HAP-1 (cell line): ENCODE measurements around the gene SAP30BP.

Experiments used
- DNase-seq, 2 experiments: peaks; one replicate each; pipeline ENCODE4 v3.0.0-alpha.2; 2016 to 2020; ENCODE audit warnings: low spot score in 2 of 2
- H3K27me3 ChIP-seq: fragments of 250-450 bp; sonication (Bioruptor Pico); 2 replicates; pipeline ENCODE4 v1.5.1; 2020; ENCODE audit warnings: low read depth, mild to moderate bottlenecking, moderate library complexity
- H3K36me3 ChIP-seq: fragments of 250-450 bp; sonication (Bioruptor Pico); replicated peaks from 2 replicates; pipeline ENCODE4 v1.5.1; 2020; ENCODE audit warnings: mild to moderate bottlenecking
- H3K4me1 ChIP-seq: fragments of 250-450 bp; sonication (Bioruptor Pico); 2 replicates; pipeline ENCODE4 v1.5.1; 2020; ENCODE audit warnings: mild to moderate bottlenecking
- H3K4me3 ChIP-seq: fragments of 250-450 bp; sonication (Bioruptor Pico); 2 replicates; pipeline ENCODE4 v1.5.1; 2020; ENCODE audit warnings: mild to moderate bottlenecking, moderate library complexity
- H3K9me3 ChIP-seq: fragments of 250-450 bp; sonication (Bioruptor Pico); 2 replicates; pipeline ENCODE4 v1.5.1; 2020; ENCODE audit warnings: mild to moderate bottlenecking, moderate library complexity
- in situ Hi-C: fragments of 300-500 bp; cut with MboI; formaldehyde crosslinking; loops from 3 replicates; pipeline ENCODE4 v1.14.3; 2020; ENCODE audit warnings: low sequenced_read_pairs, inconsistent platforms, mixed read lengths

SAP30BP gene

GRCh38 chr17:75731086-75731715 lies 64.1 kb downstream of the SAP30BP start:
- no peaks in the 10 kb centered on the region for H3K4me1 ChIP-seq
- H3K36me3 ChIP-seq, result no peaks in the 10 kb centered on the region
- H3K4me3 ChIP-seq, result no peak overlapping the region
- no peaks in the 10 kb centered on the region for H3K27me3 ChIP-seq
- DNase-seq, result no peak
- H3K9me3 ChIP-seq, result no peaks in the 10 kb centered on the region
- in situ Hi-C loops, result no loop called here

GRCh38 chr17:75731716-75732498 lies 64.8 kb downstream of the SAP30BP start:
- in situ Hi-C loops, result no loop called here
- Histone ChIP-seq H3K9me3 (no peaks in the 10 kb centered on the region), H3K4me1 (no peaks in the 10 kb centered on the region), H3K36me3 (no peaks in the 10 kb centered on the region), H3K27me3 (no peaks in the 10 kb centered on the region), H3K4me3 (no peak overlapping the region)
- DNase-seq, result no peak

- Histone ChIP-seq H3K27me3 (no peaks in the 10 kb centered on the region), H3K36me3 (no peaks in the 10 kb centered on the region), H3K4me3 (no peak overlapping the region), H3K9me3 (no peaks in the 10 kb centered on the region), H3K4me1 (no peaks in the 10 kb centered on the region)
- in situ Hi-C loops, result no loop called here
- no peak for DNase-seq
Measured at GRCh38 chr17:75733471-75733870, 66.3 kb downstream of the SAP30BP start.

GRCh38 chr17:75734674-75735294 lies 67.6 kb downstream of the SAP30BP start:
- H3K27me3 ChIP-seq, result no peaks in the 10 kb centered on the region
- H3K4me1 ChIP-seq, result no peaks in the 10 kb centered on the region
- in situ Hi-C loops, result no loop called here
- no peak for DNase-seq
- H3K9me3 ChIP-seq, result no peaks in the 10 kb centered on the region
- no peaks in the 10 kb centered on the region for H3K36me3 ChIP-seq
- no peak overlapping the region for H3K4me3 ChIP-seq

GRCh38 chr17:75736173-75736835 lies 69.2 kb downstream of the SAP30BP start:
- no peak for DNase-seq
- H3K4me3 ChIP-seq, result no peak overlapping the region
- H3K36me3 ChIP-seq, result no peaks in the 10 kb centered on the region
- no peaks in the 10 kb centered on the region for H3K9me3 ChIP-seq
- H3K27me3 ChIP-seq, result no peaks in the 10 kb centered on the region
- in situ Hi-C loops, result no loop called here
- no peaks in the 10 kb centered on the region for H3K4me1 ChIP-seq

GRCh38 chr17:75737133-75737962 lies 70.2 kb downstream of the SAP30BP start:
- H3K4me1 ChIP-seq, result no peaks in the 10 kb centered on the region
- no peak overlapping the region for H3K4me3 ChIP-seq
- no peaks in the 10 kb centered on the region for H3K27me3 ChIP-seq
- H3K36me3 ChIP-seq, result no peaks in the 10 kb centered on the region
- in situ Hi-C loops, result no loop called here
- DNase-seq, result no peak
- H3K9me3 ChIP-seq, result no peaks in the 10 kb centered on the region

- DNase-seq, result no peak
- in situ Hi-C loops, result no loop called here
- Histone ChIP-seq H3K36me3 (no peaks in the 10 kb centered on the region), H3K27me3 (no peaks in the 10 kb centered on the region), H3K4me3 (no peak overlapping the region), H3K4me1 (no peaks in the 10 kb centered on the region), H3K9me3 (no peaks in the 10 kb centered on the region)
Measured at GRCh38 chr17:75738218-75738802, 71.2 kb downstream of the SAP30BP start.

- Histone ChIP-seq H3K27me3 (no peaks in the 10 kb centered on the region), H3K9me3 (no peaks in the 10 kb centered on the region), H3K36me3 (no peaks in the 10 kb centered on the region), H3K4me3 (no peak overlapping the region), H3K4me1 (no peaks in the 10 kb centered on the region)
- in situ Hi-C loops, result no loop called here
- DNase-seq, result no peak
Measured at GRCh38 chr17:75739174-75739573, 72.0 kb downstream of the SAP30BP start.

- Histone ChIP-seq H3K4me1 (no peaks in the 10 kb centered on the region), H3K9me3 (no peaks in the 10 kb centered on the region), H3K36me3 (no peaks in the 10 kb centered on the region), H3K27me3 (no peaks in the 10 kb centered on the region), H3K4me3 (no peak overlapping the region)
- DNase-seq, result no peak
- in situ Hi-C loops, result no loop called here
Measured at GRCh38 chr17:75739801-75740200, 72.7 kb downstream of the SAP30BP start.

- H3K4me1 ChIP-seq, result no peaks in the 10 kb centered on the region
- no peak overlapping the region for H3K4me3 ChIP-seq
- no peaks in the 10 kb centered on the region for H3K27me3 ChIP-seq
- in situ Hi-C loops, result no loop called here
- H3K9me3 ChIP-seq, result no peaks in the 10 kb centered on the region
- no peak for DNase-seq
- H3K36me3 ChIP-seq, result no peaks in the 10 kb centered on the region
Measured at GRCh38 chr17:75740215-75740614, 73.1 kb downstream of the SAP30BP start.

GRCh38 chr17:75740631-75741077 lies 73.5 kb downstream of the SAP30BP start:
- Histone ChIP-seq H3K9me3 (no peaks in the 10 kb centered on the region), H3K4me3 (no peak overlapping the region), H3K27me3 (no peaks in the 10 kb centered on the region), H3K36me3 (no peaks in the 10 kb centered on the region), H3K4me1 (no peaks in the 10 kb centered on the region)
- DNase-seq, result no peak
- in situ Hi-C loops, result no loop called here

GRCh38 chr17:75742337-75742736 lies 75.2 kb downstream of the SAP30BP start:
- Histone ChIP-seq H3K36me3 (no peaks in the 10 kb centered on the region), H3K4me1 (no peaks in the 10 kb centered on the region), H3K4me3 (no peak overlapping the region), H3K9me3 (no peaks in the 10 kb centered on the region), H3K27me3 (no peaks in the 10 kb centered on the region)
- no peak for DNase-seq
- in situ Hi-C loops, result no loop called here

- no peaks in the 10 kb centered on the region for H3K4me1 ChIP-seq
- H3K27me3 ChIP-seq, result no peaks in the 10 kb centered on the region
- in situ Hi-C loops, result no loop called here
- H3K9me3 ChIP-seq, result no peaks in the 10 kb centered on the region
- H3K36me3 ChIP-seq, result no peaks in the 10 kb centered on the region
- H3K4me3 ChIP-seq, result no peak overlapping the region
- DNase-seq, result no peak
Measured at GRCh38 chr17:75743625-75744206, 76.6 kb downstream of the SAP30BP start.
